Aorta (tissue), 5 donors: ENCODE results near the gene DVL3. TPM values are rescaled to one million over a fixed set of nuclear protein-coding genes. Genes with fewer than 3 reads are reported as not detected.
"Not testable (repeated sequence)": the region's sequence is repeated elsewhere in the genome, so short reads cannot be mapped to it uniquely, and the experiment has no call there.

Experiments
- ATAC-seq: fragments of 200-7000 bp; cut with Tn5 transposase; one replicate; pipeline ENCODE4 v1.9.1; 2022; ENCODE audit warnings: moderate library complexity; ENCODE audit not compliant: low FRiP score
- DNase-seq, 2 donors: peaks; one replicate each; pipeline ENCODE4 v3.0.0-alpha.2; 2020
- H3K27ac ChIP-seq, 2 donors: one replicate each; pipeline ENCODE4 v1.5.1; 2013; ENCODE audit warnings: low read length in 2 of 2, mild to moderate bottlenecking in 2 of 2, moderate library complexity in 2 of 2, control low read depth in 1 of 2, inconsistent platforms in 1 of 2, low read depth in 1 of 2
- H3K27me3 ChIP-seq, 2 donors: one replicate each; pipeline ENCODE4 v1.6.1; 2013; ENCODE audit warnings: control low read depth in 1 of 2, low read length in 1 of 2, mild to moderate bottlenecking in 1 of 2, moderate library complexity in 1 of 2; ENCODE audit not compliant: insufficient read depth in 2 of 2, control insufficient read depth in 1 of 2
- H3K36me3 ChIP-seq, 2 donors: one replicate each; pipeline ENCODE4 v1.6.1; 2013; ENCODE audit warnings: control low read depth in 1 of 2, low read length in 1 of 2, mild to moderate bottlenecking in 1 of 2; ENCODE audit not compliant: insufficient read depth in 2 of 2, control insufficient read depth in 1 of 2
- H3K4me1 ChIP-seq, 2 donors: one replicate each; pipeline ENCODE4 v1.6.1; 2013; ENCODE audit warnings: low read length in 2 of 2, control low read depth in 1 of 2, mild to moderate bottlenecking in 1 of 2, moderate library complexity in 1 of 2; ENCODE audit not compliant: insufficient read depth in 2 of 2, control insufficient read depth in 1 of 2
- H3K4me3 ChIP-seq, 2 donors: one replicate each; pipeline ENCODE4 v1.5.1; 2013; ENCODE audit warnings: low read length in 2 of 2, control low read depth in 1 of 2, mild to moderate bottlenecking in 1 of 2
- H3K9me3 ChIP-seq: one replicate; pipeline ENCODE4 v1.6.1; 2013; ENCODE audit warnings: mild to moderate bottlenecking, low read length; ENCODE audit not compliant: control insufficient read depth
- WGBS, 2 donors: extraction: QIAGEN DNeasy Blood & Tissue Kit; methylation state at CpG; one replicate each; pipeline ENCODE4 v1.1.7; 2013; 5-methylcytosine and 5-hydroxymethylcytosine counted together
- intact Hi-C, 2 donors: fragments of 100-400 bp; cut with DNase I; formaldehyde crosslinking; loops; one replicate each; pipeline versions ENCODE4 v1.14.2 to v1.15.0; 2022
- polyA plus RNA-seq, 2 donors: library from polyadenylated mRNA; stranded (reverse); fragments of 200-250 nt; gene quantifications; one replicate each; pipeline ENCODE4 v1.2.3, GENCODE V29; 2013
- total RNA-seq, 2 donors: library from RNA; stranded (reverse); fragmentation: NEBNext Ultra II Directional; extraction: Animal tissue kit (Norgen Biotek cat#: 25700); gene quantifications; one replicate each; pipeline ENCODE4 v1.2.1, GENCODE V29; 2021
- donor health status: healthy with polysubstance abuse.
- donor health status: Bipolar disorder and iron deficiency.
- donor health status: DM: no; HTN: no; CAD: no.
- donor health status: DM: no; HTN: no; CAD: no.
- donor health status: DM: yes; HTN: yes; CAD: no.

DVL3 gene
- total and polyA plus RNA-seq, 4 donors = 13.5 to 77.1 (median 61.2) TPM

DNA sequence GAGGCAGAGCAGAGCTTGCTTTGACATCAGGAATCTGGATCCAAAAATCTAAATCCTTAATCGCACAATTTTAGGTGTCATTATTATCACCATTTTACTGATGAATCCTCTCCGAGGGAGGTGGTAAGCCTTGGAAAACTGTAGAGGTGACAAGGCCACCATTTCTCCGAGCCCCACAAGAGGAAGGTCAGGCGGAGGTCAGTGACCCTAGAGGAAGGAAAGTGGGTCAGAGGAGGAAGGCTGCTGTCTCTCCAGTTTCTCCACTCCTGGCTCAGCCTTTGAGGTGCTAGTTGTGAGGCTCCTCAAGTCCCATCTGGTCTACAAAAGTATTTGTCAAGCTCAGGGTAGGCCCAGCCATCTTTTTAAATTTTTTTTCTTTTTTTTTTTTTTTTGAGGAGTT is 3.2 kb downstream of the DVL3 start:
- intact Hi-C loops = loop anchor here in 1 of 2 donors (5.0 kb wide), 1 partner anchor 89 kb away; the partner anchor contains the start of genes ALG3 and EEF1AKMT4
- Histone ChIP-seq H3K9me3 (no peaks in the 10 kb centered on the region), H3K4me1 (peaks cover 0 to 2% of the 10 kb centered on the region in 2 donors), H3K4me3 (no peak overlapping the region), H3K36me3 (no peaks in the 10 kb centered on the region), H3K27ac (no peak overlapping the region), H3K27me3 (no peaks in the 10 kb centered on the region)
- WGBS, 2 donors = 83 to 84% methylated on average over 4 of the region's 4 CpGs
- no peak for ATAC-seq
- DNase-seq = no peak

- DNase-seq (no peak), ATAC-seq (peak; percentile 2)
- 3 to 28% methylated on average over 2 of the region's 2 CpGs for WGBS, 2 donors
- Histone ChIP-seq H3K4me3 (no peak overlapping the region), H3K27ac (peak overlapping the region in 1 of 2 donors; percentile 28), H3K36me3 (peaks cover 1 to 5% of the 10 kb centered on the region in 2 donors), H3K27me3 (no peaks in the 10 kb centered on the region), H3K9me3 (no peaks in the 10 kb centered on the region), H3K4me1 (peaks cover 0 to 2% of the 10 kb centered on the region in 2 donors)
- intact Hi-C loops = no loop called here
Observed at GRCh38 chr3:184160456-184160855, 5.3 kb downstream of the DVL3 start.

DNA sequence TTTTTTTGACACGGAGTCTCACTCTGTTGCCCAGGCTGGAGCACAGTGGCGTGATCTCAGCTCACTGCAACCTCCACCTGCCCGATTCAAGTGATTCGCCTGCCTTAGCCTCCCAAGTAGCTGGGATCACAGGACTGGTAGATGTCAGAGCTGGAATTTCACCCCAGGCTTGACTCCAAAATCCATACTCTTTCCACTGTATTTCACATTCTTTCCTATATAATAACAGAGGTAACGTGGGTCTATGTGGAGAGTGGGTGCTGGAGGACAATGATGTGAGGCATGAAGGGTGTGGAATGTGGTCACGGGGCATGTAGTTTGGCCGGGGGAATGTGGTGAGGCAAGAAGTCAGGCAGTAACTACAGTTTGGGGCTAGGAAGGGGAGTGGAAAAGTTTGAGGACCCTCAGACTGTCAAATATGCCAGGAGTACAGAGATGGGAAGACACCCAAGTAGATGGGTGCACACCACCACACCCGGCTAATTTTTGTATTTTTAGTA is 7.4 kb downstream of the DVL3 start:
- H3K36me3 ChIP-seq, H3K27ac ChIP-seq, intact Hi-C loops, H3K4me3 ChIP-seq, H3K9me3 ChIP-seq, H3K4me1 ChIP-seq, DNase-seq, ATAC-seq, H3K27me3 ChIP-seq: not testable (repeated sequence)
- 57 to 66% methylated on average over 8 of the region's 8 CpGs for WGBS, 2 donors

GRCh38 chr3:184164648-184165330 is 9.6 kb downstream of the DVL3 start:
- peaks cover 3 to 5% of the 10 kb centered on the region in 2 donors for H3K36me3 ChIP-seq
- DNase-seq (no peak), ATAC-seq (no peak)
- 90% methylated on average over 16 of the region's 16 CpGs for WGBS, 2 donors
- H3K9me3 ChIP-seq = no peaks in the 10 kb centered on the region
- H3K4me3 ChIP-seq = no peak overlapping the region
- H3K4me1 ChIP-seq = no peaks in the 10 kb centered on the region
- H3K27me3 ChIP-seq = no peaks in the 10 kb centered on the region
- H3K27ac ChIP-seq = no peak overlapping the region
- intact Hi-C loops = no loop called here

DNA sequence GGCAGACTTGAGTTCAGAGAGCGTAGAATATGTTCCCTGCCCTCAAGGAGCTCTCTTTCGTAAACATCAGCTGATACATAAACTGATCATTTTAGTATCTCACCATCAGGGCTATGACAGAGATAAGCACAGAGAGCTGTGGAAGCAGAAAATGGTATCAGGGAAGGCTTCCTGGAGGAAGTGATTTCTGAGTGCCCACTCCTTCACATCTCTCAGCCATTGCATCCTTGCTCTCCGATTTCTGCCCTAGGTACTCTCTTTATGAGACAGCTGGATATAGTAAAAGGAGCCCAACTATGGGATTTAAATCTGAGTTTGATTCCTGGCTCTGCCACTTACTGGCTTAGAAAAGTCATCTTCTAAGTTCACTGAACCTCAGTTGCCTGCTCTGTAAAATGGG is 10.4 kb downstream of the DVL3 start:
- 94 to 96% methylated on average over 3 of the region's 3 CpGs for WGBS, 2 donors
- no peak overlapping the region for H3K27ac ChIP-seq
- peaks cover 3 to 5% of the 10 kb centered on the region in 2 donors for H3K36me3 ChIP-seq
- H3K4me3 ChIP-seq = no peak overlapping the region
- no peaks in the 10 kb centered on the region for H3K4me1 ChIP-seq
- no peaks in the 10 kb centered on the region for H3K27me3 ChIP-seq
- intact Hi-C loops = no loop called here
- ATAC-seq (no peak), DNase-seq (no peak)
- H3K9me3 ChIP-seq = no peaks in the 10 kb centered on the region

DNA sequence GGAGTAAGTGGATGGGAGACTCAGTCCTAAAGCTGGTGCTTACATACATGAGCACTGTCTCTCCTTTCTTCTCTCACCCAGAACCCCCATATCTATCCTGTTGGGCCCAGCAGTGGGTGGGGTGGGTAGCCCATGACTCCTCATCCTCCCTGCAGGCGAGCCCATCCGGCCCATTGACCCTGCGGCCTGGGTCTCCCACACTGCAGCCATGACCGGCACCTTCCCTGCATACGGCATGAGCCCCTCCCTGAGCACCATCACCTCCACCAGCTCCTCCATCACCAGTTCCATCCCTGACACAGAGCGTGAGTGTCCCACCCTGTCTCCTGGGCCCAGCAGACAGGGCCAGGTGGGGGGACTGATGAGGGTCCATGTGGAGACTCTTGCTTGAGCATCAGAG is 11.5 kb downstream of the DVL3 start:
- Histone ChIP-seq H3K9me3 (no peaks in the 10 kb centered on the region), H3K27me3 (no peaks in the 10 kb centered on the region), H3K36me3 (peaks cover 3 to 5% of the 10 kb centered on the region in 2 donors), H3K4me1 (no peaks in the 10 kb centered on the region), H3K27ac (no peak overlapping the region), H3K4me3 (no peak overlapping the region)
- intact Hi-C loops = no loop called here
- no peak for ATAC-seq
- no peak for DNase-seq
- WGBS, 2 donors = 91% methylated on average over 6 of the region's 6 CpGs

- Histone ChIP-seq H3K27me3 (no peaks in the 10 kb centered on the region), H3K9me3 (no peaks in the 10 kb centered on the region), H3K36me3 (peaks cover 5 to 6% of the 10 kb centered on the region in 2 donors), H3K4me1 (no peaks in the 10 kb centered on the region), H3K27ac (no peak overlapping the region), H3K4me3 (no peak overlapping the region)
- ATAC-seq (no peak), DNase-seq (no peak)
- 93 to 95% methylated on average over 8 of the region's 8 CpGs for WGBS, 2 donors
- intact Hi-C loops = no loop called here
Observed at GRCh38 chr3:184167786-184168185, 12.6 kb downstream of the DVL3 start.

DNA sequence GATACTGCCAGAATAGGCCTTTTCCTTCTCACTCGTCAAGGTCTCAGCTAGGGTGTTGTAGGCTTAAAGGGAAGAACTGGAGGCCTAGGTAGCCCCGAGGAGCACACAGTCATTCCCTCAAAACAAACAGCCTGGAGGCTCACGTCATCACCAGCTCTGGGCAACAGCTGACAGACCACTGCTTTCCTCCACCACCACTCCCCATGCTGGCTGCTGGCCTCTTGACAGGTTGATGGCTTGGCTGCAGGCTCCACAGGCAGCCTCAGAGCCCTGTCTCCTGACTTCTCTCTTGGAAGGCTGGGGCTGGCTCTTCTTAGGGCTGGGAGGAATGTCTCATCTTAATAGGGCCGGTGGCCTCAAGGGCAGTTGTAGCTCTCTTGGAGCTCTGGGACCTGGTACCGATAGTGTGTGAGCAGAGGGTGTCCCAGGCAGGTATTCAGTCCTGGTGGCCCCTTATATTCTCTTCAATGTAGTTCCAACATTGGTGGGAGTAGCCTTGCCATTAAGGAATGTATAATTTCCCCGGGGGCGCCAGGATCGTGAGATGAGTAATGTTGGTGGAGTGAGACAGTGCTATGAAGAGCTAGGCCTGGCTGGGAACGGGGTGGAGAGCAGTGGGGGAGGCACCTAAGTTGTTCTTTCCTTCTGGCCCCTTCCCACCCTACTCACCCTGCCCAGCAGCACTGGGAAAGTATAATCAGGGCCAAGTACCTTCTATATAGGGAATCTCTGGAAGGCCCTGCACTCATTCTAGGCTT is 13.4 kb downstream of the DVL3 start:
- H3K9me3 ChIP-seq = no peaks in the 10 kb centered on the region
- H3K4me3 ChIP-seq = no peak overlapping the region
- H3K27ac ChIP-seq = no peak overlapping the region
- ATAC-seq = no peak
- no peak for DNase-seq
- no peaks in the 10 kb centered on the region for H3K27me3 ChIP-seq
- peaks cover 5 to 6% of the 10 kb centered on the region in 2 donors for H3K36me3 ChIP-seq
- intact Hi-C loops = no loop called here
- H3K4me1 ChIP-seq = no peaks in the 10 kb centered on the region
- 48 to 58% methylated on average over 9 of the region's 9 CpGs for WGBS, 2 donors
